SK-N-SH treated with all-trans-retinoic acid at 6 μM for 48 hours (cell line): Measurements from ENCODE around the gene ULBP3.

ENCODE experiments used
- ATAC-seq: fragments of 200-7000 bp; cut with Tn5 transposase; 3 replicates; pipeline ENCODE4 v1.9.1; 2020; ENCODE audit warnings: mild to moderate bottlenecking, moderate library complexity
- BACH2 ChIP-seq: fragments of 250-450 bp; sonication (Bioruptor Pico); IDR thresholded peaks from 2 replicates; pipeline ENCODE4 v1.9.0; 2021; ENCODE audit warnings: mild to moderate bottlenecking, borderline replicate concordance
- CSDC2 ChIP-seq: fragments of 250-450 bp; sonication (Bioruptor Pico); IDR thresholded peaks from 2 replicates; pipeline ENCODE4 v1.5.0; 2020; ENCODE audit warnings: mild to moderate bottlenecking, moderate library complexity
- ESRRG ChIP-seq: fragments of 250-450 bp; sonication (Bioruptor Pico); IDR thresholded peaks from 2 replicates; pipeline ENCODE4 v1.6.1; 2021; ENCODE audit warnings: mild to moderate bottlenecking
- GLIS3 ChIP-seq: fragments of 250-450 bp; sonication (Bioruptor Pico); IDR thresholded peaks from 2 replicates; pipeline ENCODE4 v1.5.0; 2020; ENCODE audit warnings: mild to moderate bottlenecking, moderate library complexity
- ISL1 ChIP-seq: fragments of 250-450 bp; sonication (Bioruptor Pico); IDR thresholded peaks from 2 replicates; pipeline ENCODE4 v2.1.2; 2022; ENCODE audit warnings: mild to moderate bottlenecking, moderate library complexity
- OSR1 ChIP-seq: fragments of 250-450 bp; sonication (Bioruptor Pico); IDR thresholded peaks from 2 replicates; pipeline ENCODE4 v1.8.0; 2022; ENCODE audit warnings: moderate library complexity, mild to moderate bottlenecking, inconsistent platforms
- PATZ1 ChIP-seq: fragments of 250-450 bp; sonication (Bioruptor Pico); IDR thresholded peaks from 2 replicates; pipeline ENCODE4 v1.8.0; 2020; ENCODE audit warnings: mild to moderate bottlenecking, moderate library complexity, borderline replicate concordance
- PPARA ChIP-seq: fragments of 250-450 bp; sonication (Bioruptor Pico); IDR thresholded peaks from 2 replicates; pipeline ENCODE4 v1.5.0; 2020; ENCODE audit warnings: mild to moderate bottlenecking, borderline replicate concordance
- RARB ChIP-seq: fragments of 250-450 bp; sonication (Bioruptor Pico); IDR thresholded peaks from 2 replicates; pipeline ENCODE4 v1.8.0; 2021; ENCODE audit warnings: mild to moderate bottlenecking, moderate library complexity
- TCF4 ChIP-seq: fragments of 250-450 bp; sonication (Bioruptor Pico); IDR thresholded peaks from 2 replicates; pipeline ENCODE4 v1.8.0; 2021; ENCODE audit warnings: mild to moderate bottlenecking, moderate library complexity, borderline replicate concordance
- TOX ChIP-seq: fragments of 250-450 bp; sonication (Bioruptor Pico); IDR thresholded peaks from 2 replicates; pipeline ENCODE4 v1.8.0; 2021; ENCODE audit warnings: mild to moderate bottlenecking, moderate library complexity, borderline replicate concordance
- TSHZ2 ChIP-seq: fragments of 250-450 bp; sonication (Bioruptor Pico); IDR thresholded peaks from 2 replicates; pipeline ENCODE4 v1.5.0; 2020; ENCODE audit warnings: mild to moderate bottlenecking, moderate library complexity
- ZC3H10 ChIP-seq: fragments of 250-450 bp; sonication (Bioruptor Pico); IDR thresholded peaks from 2 replicates; pipeline ENCODE4 v1.5.1; 2021; ENCODE audit warnings: mild to moderate bottlenecking, moderate library complexity
- ZFP3 ChIP-seq: fragments of 250-450 bp; sonication (Bioruptor Pico); IDR thresholded peaks from 2 replicates; pipeline ENCODE4 v1.5.0; 2020; ENCODE audit warnings: mild to moderate bottlenecking, moderate library complexity
- ZFP30 ChIP-seq: fragments of 450-650 bp; formaldehyde crosslinking; IDR thresholded peaks from 2 replicates; pipeline ENCODE4 v1.5.0; 2022; ENCODE audit warnings: mild to moderate bottlenecking, moderate library complexity
- ZNF565 ChIP-seq: fragments of 450-650 bp; formaldehyde crosslinking; conservative IDR thresholded peaks from 2 replicates; pipeline ENCODE4 v1.5.0; 2020; ENCODE audit warnings: low read depth, mild to moderate bottlenecking, moderate library complexity
- ZNF70 ChIP-seq: fragments of 450-650 bp; formaldehyde crosslinking; IDR thresholded peaks from 2 replicates; pipeline ENCODE4 v1.5.0; 2020; ENCODE audit warnings: mild to moderate bottlenecking, moderate library complexity
- ZNF8 ChIP-seq: fragments of 450-650 bp; formaldehyde crosslinking; IDR thresholded peaks from 2 replicates; pipeline ENCODE4 v1.5.0; 2020; ENCODE audit warnings: mild to moderate bottlenecking, moderate library complexity
- TF ChIP-seq, protein P1 (sequence below): fragments of 250-450 bp; sonication (Bioruptor Pico); IDR thresholded peaks from 2 replicates; pipeline ENCODE4 v1.5.1; 2021; ENCODE audit warnings: mild to moderate bottlenecking, moderate library complexity
- TF ChIP-seq, protein P2 (sequence below): fragments of 250-450 bp; sonication (Bioruptor Pico); IDR thresholded peaks from 2 replicates; pipeline ENCODE4 v1.5.1; 2020; ENCODE audit warnings: low read depth, mild to moderate bottlenecking, moderate library complexity
- TF ChIP-seq, protein P3 (sequence below): fragments of 250-450 bp; sonication (Bioruptor Pico); IDR thresholded peaks from 2 replicates; pipeline ENCODE4 v1.8.0; 2021; ENCODE audit warnings: low read depth, mild to moderate bottlenecking, moderate library complexity, borderline replicate concordance

Gene ULBP3

DNA sequence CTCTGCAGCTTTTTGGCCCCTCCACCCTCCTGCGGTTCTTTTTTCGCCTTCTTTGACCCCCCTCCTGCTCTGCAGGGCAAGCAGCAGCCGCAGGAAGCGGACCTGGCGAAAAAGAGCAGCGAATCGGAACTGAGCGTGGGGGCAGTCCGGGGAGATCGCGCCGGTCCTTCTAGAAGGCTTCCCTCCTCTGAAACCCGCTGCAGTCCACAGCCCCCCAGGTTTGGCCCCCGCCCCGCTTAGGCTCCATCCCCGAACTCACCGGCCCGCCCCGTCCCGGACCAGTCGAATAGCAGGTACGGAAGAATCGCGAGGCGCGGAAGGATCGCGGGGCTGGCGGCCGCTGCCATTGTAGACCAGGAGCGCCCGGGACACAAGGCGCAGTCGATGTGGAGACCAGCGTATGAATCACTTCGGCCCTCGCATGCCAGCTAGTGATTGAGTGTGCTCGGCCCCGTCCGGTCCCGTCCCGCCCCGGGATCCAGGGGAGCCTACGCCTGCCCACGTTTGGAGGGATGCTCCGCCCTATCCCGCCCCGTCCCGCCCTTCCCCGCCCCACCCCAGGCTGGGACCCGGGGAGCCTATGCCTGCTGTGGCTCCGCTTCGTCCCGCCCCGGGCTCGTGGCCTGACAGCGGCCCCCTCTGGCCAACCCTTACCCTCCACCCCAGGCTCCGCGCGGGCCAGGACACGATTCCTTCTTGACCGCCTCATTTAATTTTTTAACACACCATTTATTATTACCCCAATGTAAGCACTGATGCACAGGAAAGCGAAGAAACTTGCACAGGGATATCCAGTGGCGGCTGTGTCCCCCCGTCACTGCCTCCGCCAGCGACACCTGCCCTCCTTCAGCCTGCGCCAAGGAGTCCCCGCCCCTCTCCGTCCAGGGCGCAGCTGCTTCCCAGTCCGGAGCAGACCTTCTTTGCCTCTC is at the start of gene ULBP3:
ULBP3 (minus strand) TSS at position 402 of the 929 bp plus-strand sequence; CDS start at position 347, 55 bp downstream.
- ATAC-seq: peak; percentile 95
- TF ChIP-seq ZC3H10 (CRISPR knock-in tag) (no peak), ZNF565 (no peak), RARB (CRISPR knock-in tag) (no peak), TCF4 (CRISPR knock-in tag) (no peak), TSHZ2 (CRISPR knock-in tag) (no peak), BACH2 (CRISPR knock-in tag) (no peak), CSDC2 (CRISPR knock-in tag) (no peak), GLIS3 (CRISPR knock-in tag) (no peak), ISL1 (CRISPR knock-in tag) (no peak), ZFP30 (CRISPR knock-in tag) (no peak), OSR1 (CRISPR knock-in tag) (no peak)
- TF ChIP-seq, protein P1, sequence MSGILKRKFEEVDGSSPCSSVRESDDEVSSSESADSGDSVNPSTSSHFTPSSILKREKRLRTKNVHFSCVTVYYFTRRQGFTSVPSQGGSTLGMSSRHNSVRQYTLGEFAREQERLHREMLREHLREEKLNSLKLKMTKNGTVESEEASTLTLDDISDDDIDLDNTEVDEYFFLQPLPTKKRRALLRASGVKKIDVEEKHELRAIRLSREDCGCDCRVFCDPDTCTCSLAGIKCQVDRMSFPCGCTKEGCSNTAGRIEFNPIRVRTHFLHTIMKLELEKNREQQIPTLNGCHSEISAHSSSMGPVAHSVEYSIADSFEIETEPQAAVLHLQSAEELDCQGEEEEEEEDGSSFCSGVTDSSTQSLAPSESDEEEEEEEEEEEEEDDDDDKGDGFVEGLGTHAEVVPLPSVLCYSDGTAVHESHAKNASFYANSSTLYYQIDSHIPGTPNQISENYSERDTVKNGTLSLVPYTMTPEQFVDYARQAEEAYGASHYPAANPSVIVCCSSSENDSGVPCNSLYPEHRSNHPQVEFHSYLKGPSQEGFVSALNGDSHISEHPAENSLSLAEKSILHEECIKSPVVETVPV: no peak
- TF ChIP-seq, protein P2, sequence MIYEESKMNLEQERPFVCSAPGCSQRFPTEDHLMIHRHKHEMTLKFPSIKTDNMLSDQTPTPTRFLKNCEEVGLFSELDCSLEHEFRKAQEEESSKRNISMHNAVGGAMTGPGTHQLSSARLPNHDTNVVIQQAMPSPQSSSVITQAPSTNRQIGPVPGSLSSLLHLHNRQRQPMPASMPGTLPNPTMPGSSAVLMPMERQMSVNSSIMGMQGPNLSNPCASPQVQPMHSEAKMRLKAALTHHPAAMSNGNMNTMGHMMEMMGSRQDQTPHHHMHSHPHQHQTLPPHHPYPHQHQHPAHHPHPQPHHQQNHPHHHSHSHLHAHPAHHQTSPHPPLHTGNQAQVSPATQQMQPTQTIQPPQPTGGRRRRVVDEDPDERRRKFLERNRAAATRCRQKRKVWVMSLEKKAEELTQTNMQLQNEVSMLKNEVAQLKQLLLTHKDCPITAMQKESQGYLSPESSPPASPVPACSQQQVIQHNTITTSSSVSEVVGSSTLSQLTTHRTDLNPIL (CRISPR knock-in tag): no peak
- TF ChIP-seq, all 23 proteins: peak for 0

DNA sequence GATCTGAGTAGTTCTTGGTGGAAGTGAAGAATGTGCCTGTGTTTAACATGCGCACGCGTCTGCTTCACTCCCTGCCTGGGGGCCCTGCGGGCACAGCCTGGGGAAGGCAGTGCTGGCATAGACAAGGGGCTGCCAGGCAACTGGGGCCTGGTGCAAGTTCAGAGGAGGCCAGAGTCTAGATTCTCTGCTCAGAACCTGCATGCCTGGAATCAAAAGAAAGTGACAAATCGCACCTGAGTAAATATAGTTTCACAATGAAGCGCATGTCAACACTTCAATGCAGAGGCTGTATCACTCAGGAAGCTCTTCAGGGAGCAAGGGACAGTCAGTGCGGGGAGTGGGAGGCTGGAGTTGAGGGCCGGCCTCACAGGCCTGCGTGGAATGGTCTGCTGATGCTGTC is 49.7 kb upstream of the ULBP3 start:
- no peak for ATAC-seq
- no peak for TF ChIP-seq CSDC2 (CRISPR knock-in tag)

- ATAC-seq: no peak
Observed at GRCh38 chr6:150118203-150118602, 49.3 kb upstream of the ULBP3 start.

More at GRCh38 chr6:150118203-150118602, 49.3 kb upstream of the ULBP3 start:
- TF ChIP-seq, protein P1: no peak
- TF ChIP-seq PATZ1 (CRISPR knock-in tag) (no peak), ESRRG (CRISPR knock-in tag) (no peak), ZNF8 (CRISPR knock-in tag) (no peak), ZNF565 (no peak), ZFP3 (CRISPR knock-in tag) (no peak), PPARA (CRISPR knock-in tag) (no peak), GLIS3 (CRISPR knock-in tag) (no peak), ZC3H10 (CRISPR knock-in tag) (no peak), TSHZ2 (CRISPR knock-in tag) (no peak), ZFP30 (CRISPR knock-in tag) (no peak), TOX (CRISPR knock-in tag) (no peak), BACH2 (CRISPR knock-in tag) (no peak), ZNF70 (CRISPR knock-in tag) (no peak)
- TF ChIP-seq, protein P3, sequence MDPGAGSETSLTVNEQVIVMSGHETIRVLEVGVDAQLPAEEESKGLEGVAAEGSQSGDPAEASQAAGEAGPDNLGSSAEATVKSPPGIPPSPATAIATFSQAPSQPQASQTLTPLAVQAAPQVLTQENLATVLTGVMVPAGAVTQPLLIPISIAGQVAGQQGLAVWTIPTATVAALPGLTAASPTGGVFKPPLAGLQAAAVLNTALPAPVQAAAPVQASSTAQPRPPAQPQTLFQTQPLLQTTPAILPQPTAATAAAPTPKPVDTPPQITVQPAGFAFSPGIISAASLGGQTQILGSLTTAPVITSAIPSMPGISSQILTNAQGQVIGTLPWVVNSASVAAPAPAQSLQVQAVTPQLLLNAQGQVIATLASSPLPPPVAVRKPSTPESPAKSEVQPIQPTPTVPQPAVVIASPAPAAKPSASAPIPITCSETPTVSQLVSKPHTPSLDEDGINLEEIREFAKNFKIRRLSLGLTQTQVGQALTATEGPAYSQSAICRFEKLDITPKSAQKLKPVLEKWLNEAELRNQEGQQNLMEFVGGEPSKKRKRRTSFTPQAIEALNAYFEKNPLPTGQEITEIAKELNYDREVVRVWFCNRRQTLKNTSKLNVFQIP: no peak
- TF ChIP-seq, protein P2 (CRISPR knock-in tag): no peak
